HCT116 (cell line): Measurements from ENCODE around the gene EPHB2. TPM values are rescaled to one million over a fixed set of nuclear protein-coding genes. Genes with fewer than 3 reads are reported as not detected.

Experiments
- ATAC-seq: fragments of 200-7000 bp; cut with Tn5 transposase; 2 replicates; pipeline ENCODE4 v1.9.1; 2020; ENCODE audit warnings: mild to moderate bottlenecking, moderate library complexity
- BruUV-seq: library from RNA; stranded (reverse); fragments of 400-500 nt; replicated peaks from 2 replicates; lab custom pipeline; 2021; lab: Mats Ljungman, UMichigan
- CTCF ChIA-PET: fragments of 300-600 bp; sonication (Branson Sonifier 250); formaldehyde crosslinking; loops from one replicate; lab custom pipeline; 2021; ENCODE audit warnings: antibody characterized with exemption; lab: Charles Lee
- POLR2A ChIA-PET: fragments of 300-600, 350-600 bp; sonication (Branson Sonifier 250); formaldehyde crosslinking; loops from one replicate; lab custom pipeline; 2021; ENCODE audit warnings: antibody characterized with exemption; lab: Charles Lee
- RAD21 ChIA-PET, 2 experiments: fragments of 300-600 bp; sonication (Branson Sonifier 250); formaldehyde crosslinking; loops; one replicate each; lab custom pipeline; 2023; ENCODE audit warnings: low total read pairs in 2 of 2; ENCODE audit not compliant: uncharacterized antibody in 2 of 2, unreplicated experiment in 2 of 2, low non-redundant PET in 1 of 2; lab: Charles Lee
- DNase-seq: peaks from one replicate; pipeline ENCODE4 v3.0.0-alpha.2; 2010; ENCODE audit warnings: low read depth, low spot score
- H2AFZ ChIP-seq: fragments of 200-600 bp; shearing (Covaris generic), sonication (generic); 2 replicates; pipeline ENCODE4 v1.6.1; 2017; ENCODE audit warnings: low read depth, mixed run types, mixed read lengths, antibody characterized with exemption, low read length; ENCODE audit not compliant: poor library complexity, severe bottlenecking
- H3K27ac ChIP-seq: 2 replicates; pipeline ENCODE4 v1.5.1; 2012; ENCODE audit warnings: low read depth, low read length
- H3K27me3 ChIP-seq: fragments of 200-600 bp; sonication (generic); 2 replicates; pipeline ENCODE4 v1.6.1; 2016; ENCODE audit warnings: mixed run types, low read length, mixed read lengths; ENCODE audit not compliant: insufficient read depth
- H3K36me3 ChIP-seq, 2 experiments: fragments of 200-500 bp in 1 of 2; fragments of 200-600 bp in 1 of 2; sonication (Bioruptor generic) in 1 of 2; sonication (generic) in 1 of 2; 2 replicates each; pipeline versions ENCODE4 v1.5.1 to v1.6.1; 2014 to 2016; ENCODE audit warnings: low read length in 2 of 2, inconsistent platforms in 1 of 2, mixed read lengths in 1 of 2, mixed run types in 1 of 2; ENCODE audit not compliant: insufficient read depth in 2 of 2, control insufficient read depth in 1 of 2
- H3K4me1 ChIP-seq, 2 experiments: fragments of 200-600 bp in 1 of 2; sonication (generic) in 1 of 2; 2 replicates each; pipeline versions ENCODE4 v1.5.1 to v1.6.1; 2012 to 2017; ENCODE audit warnings: low read length in 2 of 2, inconsistent platforms in 1 of 2, mild to moderate bottlenecking in 1 of 2, mixed read lengths in 1 of 2, mixed run types in 1 of 2, moderate library complexity in 1 of 2; ENCODE audit not compliant: insufficient read depth in 2 of 2, control insufficient read depth in 1 of 2
- H3K4me2 ChIP-seq: fragments of 200-600 bp; sonication (generic); 2 replicates; pipeline ENCODE4 v1.6.1; 2017; ENCODE audit warnings: mixed run types, low read length, mixed read lengths
- H3K4me3 ChIP-seq, 2 experiments: fragments of 200-600 bp in 1 of 2; sonication (generic) in 1 of 2; replicated peaks in 1 of 2; 2 replicates each; pipeline ENCODE4 v1.5.1; 2011 to 2016; ENCODE audit warnings: low read length in 2 of 2, control low read depth in 1 of 2, low read depth in 1 of 2, mild to moderate bottlenecking in 1 of 2, mixed read lengths in 1 of 2, mixed run types in 1 of 2
- H3K79me2 ChIP-seq: fragments of 200-600 bp; sonication (generic); 2 replicates; pipeline ENCODE4 v1.6.1; 2017; ENCODE audit warnings: mild to moderate bottlenecking, mixed run types, low read length, moderate library complexity, mixed read lengths; ENCODE audit not compliant: insufficient read depth
- H3K9ac ChIP-seq: fragments of 200-600 bp; sonication (generic); 2 replicates; pipeline ENCODE4 v1.6.1; 2016; ENCODE audit warnings: low read length, mixed read lengths
- H3K9me2 ChIP-seq: fragments of 200-600 bp; sonication (generic), shearing (Covaris generic); 2 replicates; pipeline ENCODE4 v1.6.1; 2017; ENCODE audit warnings: mixed run types, mild to moderate bottlenecking, moderate library complexity; ENCODE audit not compliant: insufficient read depth
- H3K9me3 ChIP-seq, 2 experiments: fragments of 200-500 bp in 1 of 2; fragments of 200-600 bp in 1 of 2; sonication (Bioruptor generic) in 1 of 2; sonication (generic) in 1 of 2; 2 replicates each; pipeline ENCODE4 v1.6.1; 2014 to 2017; ENCODE audit warnings: low read length in 2 of 2, mixed read lengths in 2 of 2, inconsistent platforms in 1 of 2, low read depth in 1 of 2, mild to moderate bottlenecking in 1 of 2, mixed run types in 1 of 2, moderate library complexity in 1 of 2; ENCODE audit not compliant: control insufficient read depth in 1 of 2, insufficient read depth in 1 of 2
- H4K20me1 ChIP-seq: fragments of 200-600 bp; sonication (generic), shearing (Covaris generic); 2 replicates; pipeline ENCODE4 v1.6.1; 2017; ENCODE audit warnings: mixed run types, mild to moderate bottlenecking, moderate library complexity; ENCODE audit not compliant: insufficient read depth
- CBX3 ChIP-seq: IDR thresholded peaks from 2 replicates; pipeline ENCODE4 v1.6.1; 2012; ENCODE audit warnings: low read depth
- CEBPB ChIP-seq: IDR thresholded peaks from 2 replicates; pipeline ENCODE4 v1.6.1; 2012; ENCODE audit warnings: low read depth
- CTCF ChIP-seq, 3 experiments: fragments of 200-600 bp in 1 of 3; sonication (generic) in 1 of 3; IDR thresholded peaks in 2 of 3; conservative IDR thresholded peaks in 1 of 3; 2 replicates each; pipeline ENCODE4 v1.5.1; 2012 to 2017; ENCODE audit warnings: low read depth in 2 of 3, low read length in 2 of 3, antibody characterized with exemption in 1 of 3, borderline replicate concordance in 1 of 3, control low read depth in 1 of 3, mild to moderate bottlenecking in 1 of 3, mixed read lengths in 1 of 3, mixed run types in 1 of 3, moderate library complexity in 1 of 3; ENCODE audit not compliant: insufficient read depth in 1 of 3
- EGR1 ChIP-seq: IDR thresholded peaks from 2 replicates; pipeline ENCODE4 v1.6.1; 2012; ENCODE audit warnings: low read depth
- ELF1 ChIP-seq: IDR thresholded peaks from 2 replicates; pipeline ENCODE4 v1.6.1; 2012; ENCODE audit warnings: low read depth, borderline replicate concordance
- EZH2 ChIP-seq: fragments of 200-600 bp; sonication (generic); IDR thresholded peaks from 2 replicates; pipeline ENCODE4 v1.6.1; 2017; ENCODE audit warnings: antibody characterized with exemption, mixed run types
- FOSL1 ChIP-seq: IDR thresholded peaks from 2 replicates; pipeline ENCODE4 v1.6.1; 2012; ENCODE audit warnings: low read depth
- POLR2AphosphoS5 ChIP-seq: IDR thresholded peaks from 2 replicates; pipeline ENCODE4 v1.6.1; 2011; ENCODE audit warnings: mild to moderate bottlenecking, low read depth, low read length, moderate library complexity
- RAD21 ChIP-seq: IDR thresholded peaks from 2 replicates; pipeline ENCODE4 v1.6.1; 2012; ENCODE audit warnings: low read depth, mild to moderate bottlenecking
- REST ChIP-seq: IDR thresholded peaks from 2 replicates; pipeline ENCODE4 v1.6.1; 2012; ENCODE audit warnings: low read depth
- SP1 ChIP-seq: IDR thresholded peaks from 2 replicates; pipeline ENCODE4 v1.6.1; 2012; ENCODE audit warnings: low read depth
- SRF ChIP-seq: IDR thresholded peaks from 2 replicates; pipeline ENCODE4 v1.6.1; 2012; ENCODE audit warnings: low read depth
- TCF7L2 ChIP-seq: IDR thresholded peaks from 2 replicates; pipeline ENCODE4 v1.7.0; 2011; ENCODE audit warnings: borderline replicate concordance, inconsistent platforms; ENCODE audit not compliant: insufficient read depth, insufficient read length; ENCODE audit errors: extremely low read depth
- YY1 ChIP-seq: IDR thresholded peaks from 2 replicates; pipeline ENCODE4 v1.6.1; 2011; ENCODE audit warnings: low read length, low read depth, moderate library complexity, mild to moderate bottlenecking; ENCODE audit not compliant: insufficient replicate concordance; ENCODE audit errors: extremely low read depth
- ZBTB33 ChIP-seq: IDR thresholded peaks from 2 replicates; pipeline ENCODE4 v1.6.1; 2011; ENCODE audit warnings: mild to moderate bottlenecking, low read length, moderate library complexity; ENCODE audit not compliant: insufficient replicate concordance; ENCODE audit errors: extremely low read depth
- ZFX ChIP-seq: fragments of 450-650 bp; IDR thresholded peaks from 2 replicates; pipeline ENCODE4 v1.6.1; 2017
- ZNF274 ChIP-seq: fragments of 200-500 bp; sonication (Bioruptor generic); IDR thresholded peaks from 2 replicates; pipeline ENCODE4 v1.6.1; 2014; ENCODE audit warnings: mild to moderate bottlenecking, low read depth, low read length, inconsistent platforms
- intact Hi-C: fragments of 100-400 bp; cut with micrococcal nuclease; formaldehyde crosslinking; loops from 2 replicates; pipeline ENCODE4 v1.10.0; 2022
- total RNA-seq: library from RNA; stranded (reverse); gene quantifications from one replicate; pipeline ENCODE4 v1.2.1, GENCODE V29; 2021; ENCODE audit not compliant: unreplicated experiment
- TF ChIP-seq, protein P1 (sequence below): IDR thresholded peaks from 2 replicates; pipeline ENCODE4 v1.6.1; 2012

EPHB2 gene
- total RNA-seq, 1 experiment from 2014 or later: 19.5 TPM

DNA sequence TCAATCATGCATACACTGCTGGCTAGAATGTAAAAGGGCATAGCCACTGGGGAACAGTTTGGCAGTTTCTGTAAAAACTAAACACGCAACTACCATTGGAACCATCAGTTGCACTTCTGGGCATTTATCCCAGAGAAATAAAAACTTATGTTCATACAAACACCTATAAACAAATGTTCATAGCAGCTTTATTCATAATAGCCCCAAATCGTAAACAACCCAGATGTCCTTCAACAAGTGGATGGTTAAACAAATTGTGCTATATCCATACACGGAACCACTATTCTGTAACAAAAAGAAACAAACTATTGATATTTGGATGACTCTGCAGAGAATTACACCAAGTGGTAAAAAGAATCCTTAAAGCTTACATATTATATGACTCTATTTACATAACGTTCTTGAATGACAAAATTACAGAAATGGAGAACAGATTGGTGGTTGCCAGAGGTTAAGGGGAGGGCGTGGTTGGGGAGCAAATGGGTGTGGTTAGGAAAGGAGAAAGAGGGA lies 239.2 kb downstream of the EPHB2 start:
- no peak overlapping the region for H2AFZ ChIP-seq
- CTCF ChIA-PET: no interaction called here
- TF ChIP-seq FOSL1: no peak
- TF ChIP-seq ELF1: no peak
- no peak for TF ChIP-seq CTCF (IDR thresholded peaks at IDR 0.05 in 2 of 3, conservative IDR thresholded peaks at IDR 0.05 in 1 of 3; ENCODE audit: borderline replicate concordance in 1 of 3, insufficient read depth in 1 of 3, low read depth in 2 of 3, low read length in 2 of 3)
- TF ChIP-seq EZH2: no peak
- TF ChIP-seq RAD21: no peak
- TF ChIP-seq, protein P1, sequence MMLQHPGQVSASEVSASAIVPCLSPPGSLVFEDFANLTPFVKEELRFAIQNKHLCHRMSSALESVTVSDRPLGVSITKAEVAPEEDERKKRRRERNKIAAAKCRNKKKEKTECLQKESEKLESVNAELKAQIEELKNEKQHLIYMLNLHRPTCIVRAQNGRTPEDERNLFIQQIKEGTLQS: no peak
- TF ChIP-seq ZNF274: no peak
- no peak for TF ChIP-seq CEBPB
- TF ChIP-seq EGR1: no peak
- TF ChIP-seq CBX3: no peak
- TF ChIP-seq ZFX: no peak
- no peak for TF ChIP-seq REST
- no peak for TF ChIP-seq SRF
- TF ChIP-seq SP1: no peak
- no peak for TF ChIP-seq ZBTB33
- no peak for TF ChIP-seq POLR2AphosphoS5
- TF ChIP-seq YY1: no peak
- TF ChIP-seq TCF7L2: no peak
- TF ChIP-seq, all 23 proteins: peak for 0
- ATAC-seq (no peak), DNase-seq (no peak)
- Histone ChIP-seq H4K20me1 (no peaks in the 10 kb centered on the region), H3K9me3 (no peaks in the 10 kb centered on the region), H3K9ac (no peak overlapping the region), H3K9me2 (no peaks in the 10 kb centered on the region), H3K27me3 (no peaks in the 10 kb centered on the region), H3K27ac (no peak overlapping the region), H3K79me2 (no peaks in the 10 kb centered on the region), H3K4me3 (no peak overlapping the region), H3K36me3 (no peaks in the 10 kb centered on the region), H3K4me1 (no peaks in the 10 kb centered on the region), H3K4me2 (no peak overlapping the region)
- POLR2A ChIA-PET: no interaction called here
- intact Hi-C loops: no loop called here
- RAD21 ChIA-PET: no interaction called here
- no TSS peak for BruUV-seq
